HPDE6-E6E7 (cell line): ENCODE results near the gene CD74.
"Not testable (repeated sequence)": the region's sequence is repeated elsewhere in the genome, so short reads cannot be mapped to it uniquely, and the experiment has no call there.

Experiments used
- DNase-seq: peaks from one replicate; pipeline ENCODE4 v3.0.0; 2011; ENCODE audit warnings: missing footprints; ENCODE audit errors: extremely low spot score

The CD74 gene

GRCh38 chr5:150441813-150442698, 29.3 kb upstream of the CD74 start:
- DNase-seq: no peak

GRCh38 chr5:150440948-150441812, 28.5 kb upstream of the CD74 start:
- DNase-seq: no peak

- DNase-seq: no peak
Observed at GRCh38 chr5:150438873-150439546, 26.3 kb upstream of the CD74 start.

GRCh38 chr5:150436141-150436680, 23.5 kb upstream of the CD74 start:
- peak; percentile 89 for DNase-seq

- DNase-seq: peak; percentile 94
Observed at GRCh38 chr5:150434464-150434863, 21.8 kb upstream of the CD74 start.

GRCh38 chr5:150431574-150431973, 18.9 kb upstream of the CD74 start:
- no peak for DNase-seq

GRCh38 chr5:150431048-150431447, 18.3 kb upstream of the CD74 start:
- no peak for DNase-seq

GRCh38 chr5:150429410-150429873, 16.7 kb upstream of the CD74 start:
- no peak for DNase-seq

GRCh38 chr5:150428978-150429377, 16.3 kb upstream of the CD74 start:
- no peak for DNase-seq

GRCh38 chr5:150428106-150428876, 15.6 kb upstream of the CD74 start:
- DNase-seq: no peak

- not testable (repeated sequence) for DNase-seq
Observed at GRCh38 chr5:150426165-150426564, 13.5 kb upstream of the CD74 start.

GRCh38 chr5:150422758-150423157, 10.0 kb upstream of the CD74 start:
- DNase-seq: no peak

- DNase-seq: no peak
Observed at GRCh38 chr5:150422075-150422474, 9.4 kb upstream of the CD74 start.

GRCh38 chr5:150419630-150420270, 7.0 kb upstream of the CD74 start:
- DNase-seq: no peak

GRCh38 chr5:150413902-150414790, 1.4 kb upstream of the CD74 start:
- DNase-seq: not testable (repeated sequence)

GRCh38 chr5:150413176-150413901, 629 bp upstream of the CD74 start:
- DNase-seq: no peak

GRCh38 chr5:150411245-150411979, 1.3 kb downstream of the CD74 start:
- DNase-seq: no peak
